HG02938 (cell line): ENCODE results near the gene CD276.
"Not testable (repeated sequence)": the region's sequence is repeated elsewhere in the genome, so short reads cannot be mapped to it uniquely, and the experiment has no call there.

ENCODE experiments used
- ATAC-seq: cut with Tn5 transposase; IDR thresholded peaks from one replicate; pipeline ENCODE4 v1.9.1; 2021; ENCODE audit warnings: mild to moderate bottlenecking, moderate library complexity; ENCODE audit not compliant: unreplicated experiment

The CD276 gene

GRCh38 chr15:73709686-73710085, 25.5 kb downstream of the CD276 start:
- ATAC-seq = no peak

GRCh38 chr15:73710321-73710720, 26.1 kb downstream of the CD276 start:
- ATAC-seq = no peak

- no peak for ATAC-seq
These were observed 27.3 kb downstream of the CD276 start for GRCh38 chr15:73711526-73711925.

GRCh38 chr15:73712107-73712506, 27.9 kb downstream of the CD276 start:
- ATAC-seq = no peak

- ATAC-seq = no peak
These were observed 30.6 kb downstream of the CD276 start for GRCh38 chr15:73714695-73715301.

GRCh38 chr15:73715417-73715816, 31.2 kb downstream of the CD276 start:
- no peak for ATAC-seq

- no peak for ATAC-seq
These were observed 32.2 kb downstream of the CD276 start for GRCh38 chr15:73716417-73716816.

- ATAC-seq = no peak
These were observed 33.0 kb downstream of the CD276 start for GRCh38 chr15:73717206-73717605.

- ATAC-seq = no peak
These were observed 33.6 kb downstream of the CD276 start for GRCh38 chr15:73717802-73718201.

GRCh38 chr15:73718694-73719093, 34.5 kb downstream of the CD276 start:
- no peak for ATAC-seq

- ATAC-seq = no peak
These were observed 38.2 kb downstream of the CD276 start for GRCh38 chr15:73722425-73722824.

- ATAC-seq = no peak
These were observed 39.0 kb downstream of the CD276 start for GRCh38 chr15:73723191-73723590.

- ATAC-seq = no peak
These were observed 40.0 kb downstream of the CD276 start for GRCh38 chr15:73724212-73724611.

GRCh38 chr15:73727330-73727976, 43.3 kb downstream of the CD276 start:
- no peak for ATAC-seq

- not testable (repeated sequence) for ATAC-seq
These were observed 47.9 kb downstream of the CD276 start for GRCh38 chr15:73732051-73732450.

- no peak for ATAC-seq
These were observed 48.7 kb downstream of the CD276 start for GRCh38 chr15:73732930-73733329.

GRCh38 chr15:73737535-73737934, 53.4 kb downstream of the CD276 start:
- ATAC-seq = no peak

- ATAC-seq = no peak
These were observed 56.2 kb downstream of the CD276 start for GRCh38 chr15:73740152-73741048.

- no peak for ATAC-seq
These were observed 57.2 kb downstream of the CD276 start for GRCh38 chr15:73741321-73741836.

GRCh38 chr15:73744293-73744692, 60.1 kb downstream of the CD276 start:
- ATAC-seq = no peak

GRCh38 chr15:73745073-73745472, 60.9 kb downstream of the CD276 start:
- ATAC-seq = no peak

GRCh38 chr15:73746261-73746660, 62.1 kb downstream of the CD276 start:
- ATAC-seq = no peak
